GM21529 (cell line): Measurements from ENCODE around the gene POU3F3.

ENCODE experiments used
- ATAC-seq: cut with Tn5 transposase; IDR thresholded peaks from one replicate; pipeline ENCODE4 v1.9.1; 2021; ENCODE audit not compliant: unreplicated experiment

The POU3F3 gene

DNA sequence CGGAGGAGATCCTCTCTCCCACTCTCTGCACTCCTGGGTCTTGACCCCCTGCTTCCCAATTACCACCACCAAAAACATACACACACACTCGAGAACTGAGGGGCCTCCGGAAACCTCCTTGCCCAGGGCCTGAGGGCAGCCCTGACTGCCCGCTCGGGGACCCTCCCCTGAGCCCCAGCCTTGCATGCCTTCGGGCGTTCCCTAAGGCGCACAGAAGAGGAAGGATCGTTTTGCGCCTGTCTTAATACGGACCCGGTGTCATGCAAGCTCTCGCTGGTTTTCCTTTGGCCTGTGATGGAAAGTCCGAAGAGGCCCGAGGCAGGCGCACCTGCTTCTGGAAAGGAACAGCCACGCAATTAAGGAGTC lies 19.8 kb downstream of the POU3F3 start:
- ATAC-seq = peak; percentile 12

DNA sequence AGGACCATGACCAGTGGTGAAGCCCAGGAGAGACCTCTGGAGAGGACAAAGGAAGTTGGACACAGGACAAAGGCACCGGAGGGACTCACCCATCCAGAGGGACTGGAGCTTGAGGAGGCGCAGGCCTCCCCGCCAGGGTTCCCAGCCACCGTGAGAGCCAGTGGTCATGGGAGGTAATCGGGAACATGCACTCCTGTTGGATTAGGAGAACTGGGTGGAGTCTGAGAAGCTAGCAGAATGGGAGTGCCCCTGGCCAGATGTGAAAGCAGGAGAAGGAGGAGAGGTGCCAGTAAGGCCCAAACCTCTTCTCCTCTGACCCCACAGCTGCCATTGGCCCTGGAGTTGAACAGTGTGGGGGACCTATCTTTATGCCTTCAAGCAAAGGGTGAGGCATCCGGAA lies 20.3 kb downstream of the POU3F3 start:
- ATAC-seq = no peak

DNA sequence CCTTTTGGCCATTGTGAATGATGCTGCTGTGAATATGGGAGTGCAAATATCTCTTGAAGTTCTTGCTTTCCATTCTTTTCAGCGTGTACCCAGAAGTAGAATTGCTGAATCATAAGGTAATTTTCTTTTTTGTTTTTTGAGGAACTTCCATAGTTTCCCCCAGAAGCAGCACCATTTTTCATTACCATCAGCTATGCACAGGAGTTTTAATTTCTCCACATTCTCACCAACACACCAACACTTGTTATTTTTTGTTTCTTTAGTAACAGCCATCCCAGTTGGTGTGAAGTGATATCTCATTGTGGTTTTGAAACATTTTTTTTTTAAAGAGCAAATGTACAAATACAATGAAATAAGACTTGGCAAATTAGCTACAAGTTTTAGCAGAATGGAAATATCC lies 21.3 kb downstream of the POU3F3 start:
- ATAC-seq = no peak

DNA sequence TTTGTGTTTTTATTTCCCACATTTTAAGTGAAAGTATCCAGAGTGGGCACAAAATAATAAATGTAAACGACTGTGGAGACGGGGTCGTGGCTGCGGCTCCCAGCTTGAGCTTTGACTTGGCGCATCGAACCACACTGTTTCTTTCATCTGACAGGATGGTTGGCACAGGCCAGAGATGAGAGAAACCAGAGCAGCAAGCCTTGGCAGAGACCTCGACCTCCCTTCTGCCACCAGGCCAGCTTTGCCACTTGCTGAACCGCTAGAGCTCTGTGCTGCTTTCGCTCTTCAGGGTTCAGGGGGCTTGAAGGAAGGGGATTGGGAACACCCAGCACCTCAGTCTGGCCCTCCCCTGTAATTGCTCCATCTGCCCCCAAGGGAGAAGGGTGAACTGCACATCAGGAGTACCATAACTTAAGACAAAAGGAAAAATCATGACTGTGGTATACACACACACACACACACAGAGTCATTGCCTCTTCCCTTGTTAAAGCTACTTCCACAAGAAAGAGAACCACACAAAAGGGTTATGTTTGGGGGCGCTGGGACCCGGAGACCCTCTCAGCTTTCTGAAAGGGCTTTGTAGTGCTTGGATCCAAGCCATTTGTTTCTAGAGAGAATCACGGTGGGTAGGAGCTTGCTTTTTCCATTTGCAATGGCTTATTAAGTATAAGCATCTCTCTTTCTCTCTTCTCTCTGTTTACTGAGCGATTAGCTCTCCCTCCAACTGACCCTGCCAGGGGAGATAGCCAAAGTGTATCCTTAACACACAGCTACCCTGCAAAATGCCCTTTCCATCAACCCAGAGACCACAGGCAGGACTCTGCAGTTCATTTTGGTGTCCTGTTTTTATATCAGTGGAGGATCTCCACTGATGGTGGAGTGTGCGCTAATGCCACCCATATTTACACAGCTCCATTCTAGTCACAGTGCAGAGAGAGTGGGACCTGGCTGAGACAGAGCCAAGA lies 23.0 kb downstream of the POU3F3 start:
- ATAC-seq = no peak

DNA sequence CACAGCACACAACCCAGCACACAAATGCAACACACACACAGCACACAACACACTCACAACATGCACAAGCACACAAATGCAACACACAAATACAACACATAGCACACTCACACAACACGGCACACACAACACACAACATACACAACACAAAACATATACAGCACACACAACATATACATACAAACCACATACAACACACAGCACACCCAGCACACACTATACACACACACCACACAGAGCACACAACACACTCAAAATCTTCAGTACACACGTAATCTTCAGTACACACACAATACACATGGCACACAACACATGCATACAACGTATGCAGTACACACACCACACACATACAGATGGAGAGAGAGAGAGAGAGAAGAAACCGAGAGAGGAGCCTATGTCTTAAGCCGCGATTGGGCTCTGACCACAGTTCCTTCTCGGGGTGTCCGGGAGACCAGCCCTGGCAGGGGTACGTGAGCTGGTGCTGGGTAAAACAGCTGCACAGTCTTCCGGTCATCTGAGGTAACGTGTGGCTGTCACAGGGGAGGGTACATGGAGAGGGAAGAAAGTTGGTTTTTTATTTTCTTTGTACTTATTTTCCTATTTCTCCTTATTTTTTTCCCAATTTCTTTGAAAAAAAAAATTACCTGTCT lies 25.1 kb downstream of the POU3F3 start:
- ATAC-seq = no peak

DNA sequence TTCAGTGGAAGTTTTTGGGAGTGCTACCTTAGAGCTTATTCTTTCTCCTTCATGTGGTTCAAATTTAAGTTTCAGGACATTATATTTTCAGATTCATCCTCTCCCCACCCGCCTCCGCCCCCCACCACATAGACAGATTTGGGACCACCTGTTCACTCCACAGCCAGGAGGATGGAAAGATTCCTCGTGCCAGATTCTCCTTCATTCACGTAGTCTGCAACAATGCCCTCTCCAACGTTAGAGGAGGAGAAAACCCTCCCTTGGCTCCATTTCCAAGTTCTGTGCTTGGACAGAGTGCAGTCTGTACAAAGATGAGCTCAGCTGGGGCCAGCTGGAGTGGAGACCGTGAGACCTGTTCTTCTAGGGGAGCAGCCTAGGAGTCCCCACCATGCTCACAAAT lies 26.2 kb downstream of the POU3F3 start:
- no peak for ATAC-seq

DNA sequence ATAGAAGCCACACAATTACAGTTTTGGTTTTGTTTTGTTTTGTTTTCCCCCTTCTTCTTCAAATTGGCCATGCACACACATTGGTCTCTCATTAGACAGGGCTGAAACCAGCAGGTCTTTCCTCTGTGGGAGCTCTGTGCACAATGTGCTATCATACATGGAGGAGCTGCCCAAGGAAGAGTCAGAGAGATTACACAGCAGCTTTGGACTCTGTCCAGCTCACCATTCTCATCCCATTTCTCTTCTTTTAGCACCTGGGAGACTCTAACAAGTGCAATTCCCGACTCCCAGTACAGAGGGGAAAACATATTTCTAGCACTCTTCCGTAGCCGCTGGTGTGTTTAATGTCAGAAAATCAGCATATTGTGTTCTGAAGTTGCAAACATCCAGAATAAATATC lies 29.4 kb downstream of the POU3F3 start:
- no peak for ATAC-seq

DNA sequence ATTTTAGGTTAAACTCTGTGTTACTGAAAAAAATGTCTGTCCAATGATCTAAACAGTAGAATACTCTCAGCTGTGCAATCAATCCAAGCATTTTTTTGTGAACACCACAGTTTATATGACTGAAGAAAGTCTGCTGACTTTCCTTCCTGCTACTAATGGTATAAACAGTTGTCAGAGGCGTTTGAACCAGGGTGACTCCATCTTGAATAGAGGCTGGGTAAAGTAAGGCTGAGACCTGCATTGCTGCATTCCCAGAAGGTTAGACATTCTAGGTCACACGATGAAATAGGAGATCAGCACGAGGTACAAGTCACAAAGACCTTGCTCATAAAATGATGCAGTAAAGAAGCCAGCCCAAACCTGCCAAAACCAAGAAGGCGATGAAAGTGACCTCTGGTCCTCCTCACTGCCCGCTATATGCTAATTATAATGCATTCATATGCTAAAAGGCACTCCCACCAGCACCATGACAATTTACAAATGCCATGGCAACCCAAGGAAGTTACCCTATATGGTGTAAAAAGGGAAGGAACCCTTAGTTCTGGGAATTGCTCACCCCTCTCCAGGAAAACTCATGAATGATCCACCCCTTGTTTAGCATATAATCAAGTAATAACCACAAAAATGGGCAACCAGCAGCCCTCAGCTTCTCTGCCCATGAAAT lies 31.3 kb downstream of the POU3F3 start:
- ATAC-seq = no peak

DNA sequence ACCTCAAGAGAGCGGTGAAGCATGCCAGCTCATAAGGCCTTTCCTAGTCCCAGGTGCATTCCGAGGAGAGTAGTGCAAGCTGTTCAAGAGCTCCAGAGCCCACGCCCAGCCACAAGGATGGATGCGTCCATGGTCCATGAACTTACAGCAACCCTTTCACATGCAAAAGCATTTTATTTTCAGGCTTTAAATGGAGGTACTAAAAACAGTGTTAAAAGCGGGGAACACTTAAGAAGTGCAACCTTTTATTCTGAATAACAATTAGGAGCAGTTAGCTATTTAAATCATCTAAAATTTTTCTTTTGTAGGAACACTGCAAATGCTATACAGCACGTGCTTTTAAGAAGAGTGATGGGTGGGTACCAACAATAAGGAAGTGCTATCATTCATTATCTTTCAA lies 33.8 kb downstream of the POU3F3 start:
- no peak for ATAC-seq

DNA sequence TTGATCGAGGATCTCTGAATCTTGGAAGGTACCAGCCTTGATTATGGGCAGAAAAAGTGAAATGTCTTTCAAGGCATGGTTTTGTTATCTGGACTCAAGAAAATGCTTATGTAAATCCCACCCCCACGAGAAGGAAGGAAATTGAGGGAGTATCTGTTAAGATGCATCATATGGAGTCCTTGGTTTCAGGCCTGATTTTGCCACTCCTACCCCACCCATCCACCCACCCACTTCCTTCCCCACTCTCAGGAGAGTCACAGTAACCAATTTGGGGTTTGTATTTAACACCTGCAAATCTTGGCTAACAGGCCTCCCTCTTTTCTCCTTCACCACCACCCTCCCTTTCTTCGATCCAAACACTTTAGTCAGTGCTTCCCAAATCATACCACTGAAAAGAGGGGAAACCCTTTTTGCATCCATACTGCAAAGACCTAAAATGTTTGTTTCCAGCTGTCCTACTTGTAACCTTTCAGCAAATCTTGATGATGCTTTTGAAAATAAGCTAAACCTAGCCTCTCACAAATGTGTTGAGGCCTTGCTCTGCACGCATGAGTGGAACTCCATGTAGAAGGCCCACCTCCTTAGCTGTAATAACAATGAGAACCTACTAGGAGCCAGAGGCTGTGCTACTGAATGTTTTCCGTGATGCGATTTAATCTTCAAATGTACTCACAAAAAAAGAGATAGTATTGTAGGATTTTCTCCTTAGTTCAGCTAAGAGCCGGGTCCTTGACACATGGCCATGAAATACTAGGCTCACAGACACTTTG lies 34.8 kb downstream of the POU3F3 start:
- ATAC-seq = no peak

DNA sequence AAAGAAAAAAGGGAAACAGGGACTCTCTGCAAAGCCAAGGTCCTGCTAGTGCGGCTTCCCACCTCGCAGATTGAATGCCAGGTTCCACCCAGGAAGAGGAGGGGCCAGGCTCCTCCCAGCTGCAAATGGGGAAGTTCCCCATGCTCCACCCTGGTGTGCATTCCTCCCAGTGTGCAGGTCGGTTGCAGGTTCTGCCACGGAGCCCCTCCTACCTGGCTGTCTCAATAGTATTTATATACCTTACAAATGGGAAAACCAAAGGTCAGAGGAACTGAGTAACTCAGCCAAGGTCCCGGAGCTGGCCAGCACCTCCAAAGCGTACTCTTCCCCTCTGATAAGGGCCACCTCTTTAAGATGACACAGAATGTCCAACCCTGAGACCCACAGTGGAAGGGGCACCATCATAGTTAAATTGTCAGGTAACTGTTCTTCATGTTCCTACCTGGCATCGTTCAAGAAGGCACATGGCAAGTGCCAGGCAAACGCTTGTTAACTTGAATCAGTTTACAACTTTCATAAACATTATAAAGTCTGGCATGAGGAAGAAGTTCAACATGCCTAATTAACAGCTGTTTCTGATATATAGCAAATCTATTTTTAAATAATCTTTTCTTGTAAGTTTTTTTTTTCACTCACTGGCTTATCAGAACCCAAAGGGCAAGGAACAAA lies 35.5 kb downstream of the POU3F3 start:
- ATAC-seq = no peak

DNA sequence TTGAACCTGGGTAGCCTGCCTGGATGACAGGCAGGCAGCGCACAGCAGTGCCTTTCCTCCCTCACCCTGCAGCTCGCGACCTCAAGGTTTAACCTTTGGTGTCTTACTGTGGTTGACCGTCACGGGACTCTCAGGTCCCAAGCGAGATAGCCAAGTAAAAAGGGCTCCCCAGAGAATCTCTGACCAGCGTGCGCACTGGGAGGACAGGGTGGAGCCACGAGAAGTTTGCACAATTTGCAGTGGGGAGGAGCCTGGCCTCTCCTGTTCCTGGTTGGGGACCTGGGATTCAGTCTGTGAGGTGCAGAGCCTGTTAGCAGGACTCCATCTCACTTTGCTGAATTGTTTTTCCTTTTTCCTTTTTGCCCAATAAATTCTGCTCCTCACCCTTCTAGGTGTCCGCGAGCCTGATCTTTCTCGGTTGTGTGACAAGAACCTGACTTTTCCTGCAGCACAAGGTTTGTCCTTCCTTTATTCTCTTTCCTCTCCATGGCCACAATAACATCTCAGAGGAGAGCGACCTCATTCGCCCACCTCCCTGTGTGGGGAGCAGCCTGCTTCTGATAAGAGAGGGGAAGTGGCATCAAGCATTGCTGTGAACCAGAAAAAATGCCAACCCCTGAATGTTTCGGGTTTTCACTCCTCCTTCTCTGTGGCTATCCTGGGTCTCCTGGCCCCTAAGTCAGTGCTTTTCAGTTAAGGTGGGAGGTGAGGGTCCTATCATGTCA lies 36.2 kb downstream of the POU3F3 start:
- no peak for ATAC-seq

DNA sequence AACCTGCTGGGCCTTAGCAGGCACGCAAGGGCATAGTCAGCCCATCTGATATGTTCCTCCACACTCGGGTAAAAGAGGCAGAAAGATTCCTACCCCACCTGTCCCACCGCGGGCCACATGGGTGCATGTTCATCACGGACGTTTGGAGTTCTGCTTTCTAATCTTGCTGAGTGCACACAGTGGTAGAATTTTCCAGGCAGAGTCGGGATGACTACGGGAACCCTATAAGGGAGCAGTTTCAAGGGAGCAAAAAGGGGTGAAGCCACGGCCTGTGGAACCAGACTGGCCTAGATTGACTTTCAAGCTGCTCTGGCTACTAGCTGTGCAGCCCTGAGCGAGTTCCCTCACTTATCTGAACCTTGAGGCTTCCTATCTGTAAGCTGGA lies 36.8 kb downstream of the POU3F3 start:
- no peak for ATAC-seq

DNA sequence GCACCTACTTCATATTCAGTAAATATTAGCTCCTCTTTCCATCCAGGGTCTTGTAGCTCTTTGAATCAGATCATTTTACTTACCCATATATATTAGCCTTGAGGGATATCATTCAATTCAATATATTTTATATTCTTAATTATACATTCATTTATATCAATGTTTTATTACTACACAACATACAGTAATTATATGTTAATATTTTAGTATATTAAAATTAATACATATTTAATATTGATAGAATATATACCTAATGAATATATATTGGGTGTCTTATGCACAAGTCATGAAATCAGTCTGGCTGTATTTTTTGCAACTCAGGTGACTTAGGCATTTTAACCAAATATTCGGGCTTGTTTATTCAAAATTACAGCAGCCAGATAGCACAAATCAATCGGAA lies 37.2 kb downstream of the POU3F3 start:
- ATAC-seq = no peak

DNA sequence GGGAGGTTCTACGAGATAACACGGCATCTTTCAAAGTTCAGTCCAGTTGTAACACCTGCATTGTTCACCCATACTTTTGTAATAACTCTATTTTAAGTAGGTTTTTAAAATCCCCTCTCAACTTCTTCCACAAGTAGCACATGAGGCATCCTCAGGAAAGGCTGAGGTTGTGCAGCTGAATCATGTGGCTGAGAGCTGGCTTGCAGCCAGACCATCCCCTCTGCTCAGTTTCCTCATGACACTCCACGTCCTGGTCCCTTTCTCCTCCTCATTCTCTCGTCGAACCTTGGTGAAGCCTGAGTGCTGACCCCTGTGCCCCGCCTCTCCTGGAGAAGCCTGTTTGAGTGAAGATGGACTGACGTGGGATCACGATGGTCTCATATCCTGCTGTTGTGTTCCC lies 42.5 kb downstream of the POU3F3 start:
- no peak for ATAC-seq

DNA sequence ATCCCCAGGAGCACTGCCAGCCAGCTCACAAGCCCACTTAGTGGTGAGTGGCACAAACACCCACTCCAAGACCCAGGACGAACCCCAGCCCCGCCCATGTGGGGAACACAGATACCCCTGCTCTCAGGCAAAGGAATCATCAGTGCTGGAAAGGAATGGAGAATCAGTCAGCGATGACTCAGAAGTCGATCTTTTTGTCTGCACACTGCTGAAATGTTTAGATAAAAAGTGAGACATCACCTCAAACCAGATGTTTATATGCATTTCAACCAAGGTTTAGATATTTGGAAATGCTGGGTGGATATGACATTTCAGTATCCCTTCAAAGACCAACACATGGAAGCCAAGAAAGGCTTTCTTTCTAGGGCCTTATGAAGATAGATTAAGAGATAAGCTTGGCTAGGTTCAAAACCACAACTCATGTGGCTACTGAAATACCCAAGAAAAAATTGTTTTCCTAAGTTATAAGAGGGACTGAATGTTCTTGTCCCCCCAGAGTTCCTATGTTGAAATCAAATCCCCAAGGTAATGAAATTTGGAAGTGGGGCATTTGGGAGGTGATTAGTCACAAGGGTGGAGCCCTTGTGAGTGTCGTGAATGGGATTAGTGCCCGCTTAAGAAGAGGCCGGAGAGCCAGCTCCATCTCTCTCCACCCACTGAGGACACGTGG lies 43.7 kb downstream of the POU3F3 start:
- no peak for ATAC-seq

DNA sequence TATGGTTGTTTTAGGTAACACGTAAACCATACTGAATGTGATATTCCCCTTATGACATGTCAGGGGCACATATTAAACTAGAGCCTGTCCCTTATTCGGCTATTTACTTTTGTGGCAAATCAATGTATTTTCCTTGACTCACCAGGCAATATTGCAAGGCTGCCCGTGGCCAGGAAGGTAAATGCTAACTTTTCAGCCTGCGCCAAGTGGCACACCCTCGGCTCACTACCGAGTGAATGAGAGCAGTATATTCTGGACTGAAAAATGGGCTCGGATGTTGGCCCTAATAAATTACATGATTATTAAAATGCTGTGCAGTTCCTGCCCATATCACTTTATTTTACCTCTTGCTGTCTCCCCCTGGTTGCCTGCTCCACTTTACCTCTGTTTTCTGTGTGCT lies 46.7 kb downstream of the POU3F3 start:
- no peak for ATAC-seq

DNA sequence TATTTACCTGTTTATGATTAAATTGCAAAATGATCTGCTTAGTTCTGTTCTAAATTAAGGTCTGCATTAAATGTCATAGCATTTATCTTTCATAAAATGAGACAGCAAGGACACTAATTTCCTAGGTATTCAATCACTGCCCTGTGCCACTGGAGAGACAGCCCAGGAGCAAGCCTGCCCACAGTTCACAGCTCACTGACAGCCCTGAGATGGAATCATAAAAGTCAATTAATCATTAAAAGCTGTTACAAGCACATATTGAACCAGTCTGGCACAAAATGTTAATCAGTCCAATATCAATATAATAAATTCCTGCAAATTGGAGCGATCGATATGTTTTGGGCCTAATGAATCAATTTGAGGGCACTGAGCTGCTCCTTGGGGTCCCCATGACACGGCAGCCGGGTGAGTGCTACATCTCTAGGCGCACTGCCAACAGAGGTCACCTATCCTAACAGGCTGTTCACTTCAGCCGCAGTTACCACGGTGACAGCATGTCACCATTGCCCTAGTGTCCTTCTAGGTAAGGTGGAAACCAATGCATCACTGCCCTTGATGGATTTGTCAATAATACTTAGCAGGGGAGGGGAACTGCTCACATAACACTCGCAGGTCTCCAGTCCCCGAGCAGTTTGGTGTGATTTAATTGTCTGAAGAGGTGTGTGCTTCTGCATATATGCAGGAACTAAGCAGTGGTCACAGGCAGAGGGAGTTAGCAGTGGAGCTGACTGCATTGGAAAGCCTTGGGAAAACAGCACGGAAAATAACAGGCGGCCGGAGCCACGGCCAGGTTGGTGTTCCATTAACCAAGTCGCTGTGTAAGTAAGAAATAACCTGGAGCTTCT lies 47.3 kb downstream of the POU3F3 start:
- ATAC-seq = no peak

DNA sequence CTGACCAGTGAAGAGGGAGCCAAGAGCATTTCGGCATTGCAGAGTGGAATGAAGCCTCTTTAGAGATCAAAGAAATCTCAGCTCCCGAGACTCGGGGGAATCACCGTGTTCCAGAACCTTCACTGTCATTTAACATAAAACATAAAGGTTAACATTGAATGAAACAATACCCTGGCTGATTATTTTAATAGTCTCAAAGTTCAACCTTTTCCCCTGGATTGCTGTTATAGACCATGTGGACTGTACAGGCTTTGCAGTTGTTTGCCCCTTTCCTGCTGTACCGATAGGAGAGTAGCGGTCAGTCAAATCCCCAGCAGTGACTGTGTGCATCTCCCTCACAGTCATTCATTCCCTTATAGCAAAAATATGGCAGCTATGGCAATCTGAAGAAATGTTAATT lies 48.4 kb downstream of the POU3F3 start:
- no peak for ATAC-seq
